PC-3 (cell line): ENCODE results near the gene GPR37L1. TPM values are rescaled to one million over a fixed set of nuclear protein-coding genes. Genes with fewer than 3 reads are reported as not detected.

Source experiments
- ATAC-seq: fragments of 200-7000 bp; cut with Tn5 transposase; 2 replicates; pipeline ENCODE4 v1.9.1; 2020; ENCODE audit warnings: mild to moderate bottlenecking, moderate library complexity
- BruUV-seq: library from RNA; stranded (reverse); fragments of 400-500 nt; replicated peaks from 2 replicates; lab custom pipeline; 2021; lab: Mats Ljungman, UMichigan
- CTCF ChIA-PET: fragments of 300-600 bp; sonication (Branson Sonifier 250); formaldehyde crosslinking; loops from one replicate; lab custom pipeline; 2022; ENCODE audit warnings: antibody characterized with exemption; lab: Charles Lee
- POLR2A ChIA-PET: fragments of 300-600 bp; sonication (Branson Sonifier 250); formaldehyde crosslinking; loops from one replicate; lab custom pipeline; 2022; ENCODE audit warnings: antibody characterized with exemption; ENCODE audit not compliant: unreplicated experiment; lab: Charles Lee
- DNase-seq: peaks from one replicate; pipeline ENCODE4 v3.0.0-alpha.2; 2015
- H2AFZ ChIP-seq: fragments of 300-600 bp; sonication (generic); 2 replicates; pipeline ENCODE4 v1.6.0; 2016; ENCODE audit warnings: antibody characterized with exemption, low read length
- H3F3A ChIP-seq: fragments of 300-600 bp; sonication (generic); one replicate; pipeline ENCODE4 v1.6.0; 2017; ENCODE audit warnings: antibody characterized with exemption, low read length, control low read depth, mild to moderate bottlenecking; ENCODE audit not compliant: unreplicated experiment
- H3K27ac ChIP-seq: fragments of 300-600 bp; sonication (generic); 2 replicates; pipeline ENCODE4 v1.5.1; 2016; ENCODE audit warnings: mild to moderate bottlenecking, low read length
- H3K27me3 ChIP-seq: fragments of 300-600 bp; sonication (generic); 2 replicates; pipeline ENCODE4 v1.6.1; 2016; ENCODE audit warnings: low read length, mixed read lengths
- H3K36me3 ChIP-seq: fragments of 300-600 bp; sonication (generic); 2 replicates; pipeline ENCODE4 v1.6.1; 2016; ENCODE audit warnings: low read depth, mixed run types, low read length, mixed read lengths
- H3K4me1 ChIP-seq: fragments of 300-600 bp; sonication (generic); 2 replicates; pipeline ENCODE4 v1.5.1; 2016; ENCODE audit warnings: low read length; ENCODE audit not compliant: insufficient read depth
- H3K4me2 ChIP-seq: fragments of 300-600 bp; sonication (generic); 2 replicates; pipeline ENCODE4 v1.6.0; 2016; ENCODE audit warnings: low read length
- H3K4me3 ChIP-seq: fragments of 300-600 bp; sonication (generic); 2 replicates; pipeline ENCODE4 v1.5.1; 2016; ENCODE audit warnings: mild to moderate bottlenecking, low read length, mixed read lengths
- H3K79me2 ChIP-seq: fragments of 300-600 bp; sonication (generic); 2 replicates; pipeline ENCODE4 v1.6.1; 2017; ENCODE audit warnings: low read length, mixed read lengths
- H3K9ac ChIP-seq: fragments of 300-600 bp; sonication (generic); 2 replicates; pipeline ENCODE4 v1.6.0; 2016; ENCODE audit warnings: mild to moderate bottlenecking, low read length
- H3K9me2 ChIP-seq: fragments of 300-600 bp; sonication (generic); replicated peaks from 2 replicates; pipeline ENCODE4 v1.6.1; 2016; ENCODE audit warnings: mixed run types, low read length, mixed read lengths
- H3K9me3 ChIP-seq: fragments of 300-600 bp; sonication (generic); 2 replicates; pipeline ENCODE4 v1.6.1; 2016; ENCODE audit warnings: low read length, mixed read lengths
- H4K20me1 ChIP-seq: fragments of 300-600 bp; sonication (generic); 2 replicates; pipeline ENCODE4 v1.6.1; 2016; ENCODE audit warnings: low read length, mixed read lengths
- EZH2 ChIP-seq: fragments of 300-600 bp; sonication (generic); IDR thresholded peaks from one replicate; pipeline ENCODE4 v1.6.1; 2017; ENCODE audit warnings: antibody characterized with exemption, mild to moderate bottlenecking, low read length; ENCODE audit not compliant: unreplicated experiment
- EZH2phosphoT487 ChIP-seq: fragments of 300-600 bp; sonication (generic); IDR thresholded peaks from 2 replicates; pipeline ENCODE4 v1.6.1; 2018; ENCODE audit warnings: mild to moderate bottlenecking, antibody characterized with exemption, low read length, borderline replicate concordance
- intact Hi-C: fragments of 100-400 bp; cut with micrococcal nuclease; formaldehyde crosslinking; loops from 2 replicates; pipeline ENCODE4 v1.9.0; 2023
- total RNA-seq: library from RNA; depleted of rRNA; stranded (reverse); fragments of >200 nt; gene quantifications from 2 replicates; pipeline ENCODE4 v1.2.3, GENCODE V29; 2014
- TF ChIP-seq, protein P1 (sequence below): fragments of 300-600 bp; sonication (generic); conservative IDR thresholded peaks from 2 replicates; pipeline ENCODE4 v1.5.1; 2017; ENCODE audit warnings: antibody characterized with exemption, low read depth, mild to moderate bottlenecking, low read length

The GPR37L1 gene
- total RNA-seq, 1 experiment from 2014 or later = 0.04 TPM

DNA sequence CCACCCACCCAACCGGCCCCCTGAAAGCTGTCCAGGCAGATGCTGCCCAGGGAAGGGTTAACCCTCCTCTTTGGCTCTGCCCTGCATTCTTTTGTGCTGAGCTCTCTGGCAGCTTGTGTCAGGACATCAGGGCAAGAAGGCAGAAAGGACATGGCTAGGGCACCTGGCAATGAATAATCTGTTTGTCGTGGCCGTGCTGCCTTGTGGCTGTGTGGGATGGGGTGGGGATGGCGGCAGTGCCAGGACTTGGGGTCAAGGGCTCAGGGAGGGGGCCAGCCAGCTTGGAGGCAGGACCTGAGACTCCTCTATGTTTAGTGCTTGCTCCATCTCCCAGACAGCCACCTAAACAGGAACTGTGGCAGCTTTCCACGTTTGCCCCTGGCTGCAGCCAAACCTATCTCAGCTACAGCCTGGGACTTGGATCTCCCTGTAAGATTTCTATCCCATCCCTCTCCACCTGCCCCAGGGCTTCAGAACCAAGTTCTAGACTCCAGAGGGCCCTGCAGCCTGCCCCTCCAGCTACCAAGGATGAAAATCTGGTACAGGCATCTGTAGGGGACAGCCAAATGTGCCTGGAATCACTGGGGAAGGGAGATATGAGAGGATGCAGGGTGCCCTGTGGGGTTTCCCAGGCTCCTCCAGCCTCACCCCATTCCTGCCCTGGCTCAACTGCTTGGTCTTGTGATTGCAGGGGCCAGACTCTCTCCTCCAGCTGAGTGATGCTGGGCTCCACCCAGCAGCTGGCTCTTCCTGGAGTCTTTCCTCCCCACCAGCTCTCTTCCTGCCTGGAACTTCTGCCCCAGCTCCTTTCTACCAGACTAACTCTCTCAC lies 9.6 kb upstream of the GPR37L1 start:
- TF ChIP-seq EZH2 (no peak), EZH2phosphoT487 (no peak)
- TF ChIP-seq, protein P1, sequence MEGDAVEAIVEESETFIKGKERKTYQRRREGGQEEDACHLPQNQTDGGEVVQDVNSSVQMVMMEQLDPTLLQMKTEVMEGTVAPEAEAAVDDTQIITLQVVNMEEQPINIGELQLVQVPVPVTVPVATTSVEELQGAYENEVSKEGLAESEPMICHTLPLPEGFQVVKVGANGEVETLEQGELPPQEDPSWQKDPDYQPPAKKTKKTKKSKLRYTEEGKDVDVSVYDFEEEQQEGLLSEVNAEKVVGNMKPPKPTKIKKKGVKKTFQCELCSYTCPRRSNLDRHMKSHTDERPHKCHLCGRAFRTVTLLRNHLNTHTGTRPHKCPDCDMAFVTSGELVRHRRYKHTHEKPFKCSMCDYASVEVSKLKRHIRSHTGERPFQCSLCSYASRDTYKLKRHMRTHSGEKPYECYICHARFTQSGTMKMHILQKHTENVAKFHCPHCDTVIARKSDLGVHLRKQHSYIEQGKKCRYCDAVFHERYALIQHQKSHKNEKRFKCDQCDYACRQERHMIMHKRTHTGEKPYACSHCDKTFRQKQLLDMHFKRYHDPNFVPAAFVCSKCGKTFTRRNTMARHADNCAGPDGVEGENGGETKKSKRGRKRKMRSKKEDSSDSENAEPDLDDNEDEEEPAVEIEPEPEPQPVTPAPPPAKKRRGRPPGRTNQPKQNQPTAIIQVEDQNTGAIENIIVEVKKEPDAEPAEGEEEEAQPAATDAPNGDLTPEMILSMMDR = no peak
- no TSS peak for BruUV-seq
- Histone ChIP-seq H3K4me3 (no peak overlapping the region), H3K36me3 (no peaks in the 10 kb centered on the region), H3K27me3 (no peaks in the 10 kb centered on the region), H2AFZ (no peak overlapping the region), H3K9me2 (no peaks in the 10 kb centered on the region), H3K79me2 (no peaks in the 10 kb centered on the region), H3K27ac (peak overlapping the region; percentile 43), H3K4me2 (peak overlapping the region; percentile 18), H3K9me3 (no peaks in the 10 kb centered on the region), H4K20me1 (no peaks in the 10 kb centered on the region), H3K4me1 (peaks cover 13% of the 10 kb centered on the region), H3K9ac (no peak overlapping the region), H3F3A (no peaks in the 10 kb centered on the region)
- DNase-seq = no peak
- ChIA-PET CTCF (interaction anchor here (0.6 kb wide), 2 partner anchors 19 to 88 kb away, joined by 3 read pairs; no protein-coding TSS in a partner anchor), POLR2A (interaction anchor here (0.7 to 1.1 kb wide), 2 partner anchors 96 to 103 kb away, joined by 6 read pairs; partner anchors contain the start of gene ELF3)
- intact Hi-C loops = no loop called here
- ATAC-seq = peak; percentile 71

DNA sequence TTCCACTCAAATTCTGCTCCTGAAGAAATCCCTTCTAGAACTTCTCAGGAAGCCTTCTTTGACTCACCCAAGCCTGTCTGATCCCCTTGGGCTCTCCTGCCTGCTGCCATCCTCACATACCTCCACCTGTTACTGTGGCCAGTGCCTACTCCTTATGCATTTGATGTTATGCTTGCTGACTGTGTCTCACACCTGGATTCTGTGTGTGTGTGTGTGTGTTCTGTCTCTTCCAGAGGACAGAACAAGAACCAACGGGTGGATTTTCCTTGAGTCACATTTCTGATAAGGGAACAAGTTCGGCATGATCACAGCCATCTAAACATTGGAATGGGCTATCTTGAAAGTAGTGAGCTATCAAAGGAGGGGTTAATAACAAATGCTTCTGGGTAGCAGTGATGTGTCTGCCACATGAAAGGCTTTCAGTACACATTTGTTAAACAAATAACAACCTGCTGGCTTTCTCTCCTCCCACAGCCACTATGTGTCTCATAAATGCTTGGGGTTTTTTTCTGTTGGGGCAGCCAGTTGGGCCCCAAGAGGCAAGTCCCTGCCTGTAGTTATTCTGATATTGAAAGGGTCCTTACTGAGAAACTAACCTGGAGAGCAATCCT lies 8.9 kb upstream of the GPR37L1 start:
- intact Hi-C loops = no loop called here
- H3F3A ChIP-seq = no peaks in the 10 kb centered on the region
- no peaks in the 10 kb centered on the region for H4K20me1 ChIP-seq
- ChIA-PET POLR2A (interaction anchor here (1.1 kb wide), 1 partner anchor 104 kb away, joined by 6 read pairs; the partner anchor contains the start of gene ELF3), CTCF (no interaction called here)
- H3K36me3 ChIP-seq = no peaks in the 10 kb centered on the region
- H3K27me3 ChIP-seq = no peaks in the 10 kb centered on the region
- BruUV-seq = TSS peak; percentile 41
- no peak for TF ChIP-seq EZH2
- no peak for TF ChIP-seq EZH2phosphoT487
- TF ChIP-seq, protein P1 = no peak
- no peak overlapping the region for H2AFZ ChIP-seq
- no peak for ATAC-seq
- no peak overlapping the region for H3K9ac ChIP-seq
- H3K79me2 ChIP-seq = no peaks in the 10 kb centered on the region
- DNase-seq = no peak
- H3K27ac ChIP-seq = peak overlapping the region; percentile 43; the same call in 1 of the 2 replicates
- H3K4me3 ChIP-seq = no peak overlapping the region
- H3K4me2 ChIP-seq = no peak overlapping the region
- H3K4me1 ChIP-seq = peaks cover 15% of the 10 kb centered on the region
- H3K9me3 ChIP-seq = no peaks in the 10 kb centered on the region
- H3K9me2 ChIP-seq = no peaks in the 10 kb centered on the region
